GM19351 (cell line): ENCODE data around the gene GLRA3.
"Not testable (repeated sequence)": the region's sequence is repeated elsewhere in the genome, so short reads cannot be mapped to it uniquely, and the experiment has no call there.

Experiments
- ATAC-seq: cut with Tn5 transposase; IDR thresholded peaks from one replicate; pipeline ENCODE4 v1.9.1; 2021; ENCODE audit warnings: mild to moderate bottlenecking, moderate library complexity; ENCODE audit not compliant: unreplicated experiment

GLRA3 gene

GRCh38 chr4:174716986-174717770 is 111.9 kb downstream of the GLRA3 start:
- no peak for ATAC-seq

DNA sequence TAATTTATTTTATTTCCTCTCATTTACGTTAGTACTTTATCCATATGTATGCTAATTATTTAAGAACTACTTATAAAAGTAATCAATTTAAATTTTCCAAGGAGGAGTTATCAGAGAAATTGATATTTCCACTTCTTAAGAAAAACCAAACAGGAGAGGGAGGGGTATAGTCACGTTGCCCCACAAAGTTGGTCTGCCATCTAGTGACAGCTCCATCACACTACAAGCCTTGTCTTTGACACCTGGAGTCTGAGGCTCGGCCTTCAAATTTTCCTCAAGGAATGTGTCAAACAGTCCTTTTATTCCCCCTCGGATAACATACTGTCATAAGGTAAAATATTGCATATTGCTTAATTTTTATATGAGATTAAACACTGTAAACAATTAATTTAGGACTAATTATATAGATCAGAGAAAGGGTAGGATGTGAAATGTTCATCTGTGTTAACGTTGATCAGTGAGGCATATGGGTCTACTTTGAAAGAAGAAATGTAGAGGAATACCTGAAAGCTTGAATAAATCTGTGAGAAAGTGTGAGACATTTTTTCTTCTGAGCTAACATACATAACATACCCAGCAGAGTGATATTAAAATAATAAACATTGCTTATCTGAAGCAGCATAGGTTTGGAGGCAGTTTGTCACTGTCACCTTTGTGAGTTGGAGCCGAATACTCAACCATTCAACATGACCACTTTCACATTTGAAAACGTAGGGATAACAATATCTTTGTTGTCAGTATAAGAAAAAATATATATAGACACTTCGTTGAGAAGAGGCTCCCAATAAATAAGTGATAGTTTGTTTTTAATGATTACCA is 114.4 kb downstream of the GLRA3 start:
- peak; percentile 96 for ATAC-seq

- ATAC-seq: no peak
Measured at GRCh38 chr4:174713821-174714220, 115.2 kb downstream of the GLRA3 start.

DNA sequence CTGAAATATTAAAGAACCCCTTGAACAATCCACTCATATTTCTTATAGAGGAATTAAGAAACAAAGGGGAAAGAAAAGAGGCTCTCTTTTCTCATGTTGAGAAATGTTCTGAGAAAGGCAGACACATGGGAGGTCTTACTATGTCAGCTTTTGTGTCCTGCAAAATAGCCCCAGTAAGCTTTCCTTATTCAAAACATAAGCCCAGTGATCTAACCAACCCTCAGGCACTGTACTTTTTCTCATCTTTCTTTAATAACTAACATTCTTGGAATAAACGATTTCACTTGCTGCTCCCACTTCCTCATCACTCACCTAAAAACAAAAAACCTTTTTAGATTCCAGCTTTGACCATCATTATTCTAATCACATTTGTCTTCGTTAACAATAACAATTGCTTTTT is 115.9 kb downstream of the GLRA3 start:
- no peak for ATAC-seq

DNA sequence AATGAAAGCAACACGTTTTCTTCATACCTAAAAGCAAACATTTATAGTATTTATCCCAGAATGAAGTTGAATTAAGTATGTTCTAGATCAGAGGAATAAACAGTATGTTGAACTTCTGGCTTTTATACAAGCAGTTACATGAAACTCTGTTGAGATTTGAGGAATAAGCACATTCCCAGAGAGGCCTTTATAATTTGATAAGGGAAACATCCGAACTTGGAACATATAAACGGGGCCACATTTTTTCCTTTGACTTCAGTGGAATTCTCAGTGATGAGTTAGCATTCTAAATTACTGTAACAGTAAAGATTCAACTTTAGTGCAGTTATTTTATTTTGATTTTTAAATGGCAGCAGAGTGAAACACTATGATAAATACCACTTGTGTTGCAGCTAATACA is 119.5 kb downstream of the GLRA3 start:
- no peak for ATAC-seq

- ATAC-seq: no peak
Measured at GRCh38 chr4:174708381-174708780, 120.7 kb downstream of the GLRA3 start.

- ATAC-seq: no peak
Measured at GRCh38 chr4:174707902-174708301, 121.1 kb downstream of the GLRA3 start.

DNA sequence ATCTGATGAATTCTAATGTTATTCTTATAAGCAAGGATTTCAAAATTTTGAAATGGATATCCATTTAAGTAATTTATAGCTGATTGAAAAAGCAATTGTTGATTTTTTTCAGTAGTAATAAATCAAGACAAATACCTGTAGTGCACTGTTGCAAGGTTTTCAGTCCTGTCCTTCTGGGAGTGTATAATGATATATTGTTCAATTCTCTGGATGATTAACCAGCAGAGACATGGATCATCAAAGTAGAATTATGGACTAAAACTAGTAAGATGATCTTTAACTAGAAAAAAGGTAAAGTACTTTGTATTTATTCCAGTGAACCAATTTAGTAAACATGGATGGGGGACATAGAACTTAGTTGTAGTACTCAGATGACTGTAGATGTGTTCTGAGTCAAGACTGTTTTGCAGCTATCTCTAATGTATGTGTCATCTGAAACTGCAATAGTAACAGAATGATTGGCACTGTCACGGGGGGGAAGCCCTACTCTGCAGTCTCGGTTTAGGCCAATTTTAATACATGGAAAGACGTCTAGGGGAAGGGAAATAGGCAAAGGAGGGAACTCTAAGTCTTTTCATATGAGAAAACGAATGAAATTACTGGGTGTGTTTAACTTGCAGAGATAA is 121.9 kb downstream of the GLRA3 start:
- peak; percentile 100 for ATAC-seq

GRCh38 chr4:174702979-174703478 is 126.0 kb downstream of the GLRA3 start:
- no peak for ATAC-seq

DNA sequence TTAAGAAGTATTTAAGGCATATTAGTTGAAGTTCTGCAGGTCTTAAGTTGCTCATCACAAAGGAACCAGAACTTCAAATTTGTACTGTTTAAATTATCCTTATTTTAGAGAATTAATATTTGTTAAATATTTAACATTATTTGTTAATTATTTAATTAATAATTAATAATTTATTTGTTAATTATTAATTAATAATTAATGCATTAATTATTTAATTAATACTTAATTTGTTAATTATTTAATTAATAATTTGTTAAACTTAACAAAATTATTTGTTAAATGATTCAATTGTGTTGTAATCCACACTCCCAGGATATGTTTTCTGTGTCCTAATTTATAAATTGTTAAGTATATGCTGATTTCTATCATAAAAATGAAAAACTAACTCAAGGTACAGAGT is 129.4 kb downstream of the GLRA3 start:
- ATAC-seq: no peak

GRCh38 chr4:174697896-174698295 is 131.2 kb downstream of the GLRA3 start:
- ATAC-seq: no peak

- no peak for ATAC-seq
Measured at GRCh38 chr4:174697202-174697601, 131.8 kb downstream of the GLRA3 start.

DNA sequence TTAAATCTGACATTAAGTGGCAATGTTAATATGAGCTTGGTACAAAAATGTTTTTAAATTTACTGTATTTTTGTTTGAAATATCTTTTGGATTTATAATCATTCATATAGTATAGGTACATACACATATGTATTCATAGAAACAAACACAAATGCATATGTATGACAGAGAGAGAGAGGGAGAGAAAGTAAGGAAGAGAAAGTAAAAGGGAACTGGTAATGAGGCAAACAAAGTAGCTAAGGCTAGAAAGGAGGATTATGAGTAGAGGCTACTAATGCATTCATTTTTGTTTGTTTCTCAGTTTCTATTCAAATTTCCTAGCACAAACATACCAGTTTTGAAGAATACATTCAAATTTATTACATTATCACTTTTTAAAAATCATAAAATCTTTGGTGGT is 132.4 kb downstream of the GLRA3 start:
- ATAC-seq: no peak

DNA sequence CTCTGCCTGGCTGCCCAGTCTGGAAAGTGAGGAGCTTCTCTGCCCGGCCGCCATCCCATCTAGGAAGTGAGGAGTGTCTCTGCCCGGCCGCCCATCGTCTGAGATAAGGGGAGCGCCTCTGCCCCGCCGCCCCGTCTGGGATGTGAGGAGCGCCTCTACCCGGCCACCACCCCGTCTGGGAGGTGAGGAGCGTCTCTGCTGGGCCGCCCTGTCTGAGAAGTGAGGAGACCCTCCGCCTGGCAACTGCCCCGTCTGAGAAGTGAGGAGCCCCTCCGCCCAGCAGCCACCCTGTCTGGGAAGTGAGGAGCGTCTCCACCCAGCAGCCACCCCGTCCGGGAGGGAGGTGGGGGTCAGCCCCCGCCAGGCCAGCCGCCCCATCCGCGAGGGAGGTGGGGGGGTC is 137.2 kb downstream of the GLRA3 start:
- ATAC-seq: not testable (repeated sequence)

DNA sequence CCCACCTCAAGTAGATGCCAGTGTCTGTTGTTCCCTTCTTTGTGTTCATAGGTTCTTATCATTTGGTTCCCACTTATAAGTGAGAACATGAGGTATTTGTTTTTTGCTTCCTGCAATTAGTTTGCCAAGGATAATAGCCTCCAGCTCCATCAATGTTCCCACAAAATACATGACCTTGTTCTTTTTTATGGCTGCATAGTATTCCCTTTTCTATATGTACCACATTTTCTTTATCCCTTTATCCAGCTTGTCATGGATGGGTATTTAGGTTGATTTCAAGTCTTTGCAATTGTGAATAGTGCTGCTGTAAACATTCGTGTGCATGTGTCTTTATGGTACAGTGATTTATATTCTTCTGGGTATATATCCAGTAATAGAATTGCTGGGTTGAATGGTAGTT is 138.4 kb downstream of the GLRA3 start:
- ATAC-seq: no peak

DNA sequence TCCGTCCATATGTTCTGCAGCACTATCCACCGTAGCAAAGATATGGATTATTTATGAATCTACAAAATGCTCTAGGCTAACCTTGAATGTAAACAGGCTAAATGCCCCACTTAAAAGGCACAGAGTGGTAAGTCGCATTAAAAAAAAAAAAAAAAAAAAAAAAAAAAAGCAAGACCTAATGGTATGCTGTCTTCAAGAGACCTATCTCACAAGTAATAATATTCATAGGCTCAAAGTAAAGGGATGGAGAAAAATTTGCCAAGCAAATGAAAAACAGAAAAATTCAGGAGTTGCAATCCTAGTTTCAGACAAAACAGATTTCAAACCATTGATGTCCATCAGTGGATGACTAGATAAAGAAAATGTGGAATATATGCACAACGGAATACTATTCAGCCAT is 139.4 kb downstream of the GLRA3 start:
- no peak for ATAC-seq

DNA sequence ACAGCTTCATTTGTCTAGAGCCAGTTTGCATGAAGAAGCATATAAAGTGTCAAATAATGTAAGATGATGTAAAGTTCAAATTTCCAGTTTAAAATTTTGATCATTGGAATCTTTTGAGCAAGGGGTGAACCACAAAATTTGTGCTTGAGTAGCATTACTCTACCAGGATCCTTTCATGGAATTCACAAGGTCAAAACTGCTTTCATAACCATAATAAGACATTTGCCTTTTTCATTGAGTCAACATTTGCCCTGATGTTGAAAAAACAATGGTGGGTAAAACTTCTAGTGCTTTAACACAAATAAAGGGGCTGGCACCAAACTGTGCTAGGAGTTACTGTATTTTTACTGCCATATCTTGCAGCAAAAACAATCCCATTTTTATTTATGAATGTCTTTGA is 142.2 kb downstream of the GLRA3 start:
- ATAC-seq: no peak

GRCh38 chr4:174681723-174682300 is 147.2 kb downstream of the GLRA3 start:
- no peak for ATAC-seq

DNA sequence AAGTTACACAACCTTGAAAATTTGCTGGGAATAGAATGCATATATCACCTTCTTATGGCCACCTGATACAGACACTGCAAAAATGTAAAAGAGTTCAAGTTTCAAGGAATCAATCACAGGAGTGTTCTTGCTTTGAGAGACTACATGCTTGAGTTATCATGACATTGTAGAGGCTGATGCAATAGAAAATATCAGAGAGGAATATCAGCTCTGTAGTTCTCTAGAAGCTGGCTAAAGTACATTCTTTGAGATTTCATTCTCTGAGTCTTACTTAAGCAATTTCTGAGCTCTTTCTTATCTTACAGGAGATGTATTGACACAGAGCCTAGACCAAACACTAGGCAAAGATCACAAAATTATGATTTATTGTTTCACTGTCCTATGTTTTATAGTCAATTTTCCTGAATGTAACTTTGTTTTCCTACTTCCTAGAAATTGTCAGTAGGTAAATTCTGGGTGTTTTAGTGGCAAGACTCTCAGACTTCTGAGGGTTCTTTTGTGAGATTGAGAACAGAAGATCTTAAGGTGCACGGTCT is 154.7 kb downstream of the GLRA3 start:
- ATAC-seq: no peak

DNA sequence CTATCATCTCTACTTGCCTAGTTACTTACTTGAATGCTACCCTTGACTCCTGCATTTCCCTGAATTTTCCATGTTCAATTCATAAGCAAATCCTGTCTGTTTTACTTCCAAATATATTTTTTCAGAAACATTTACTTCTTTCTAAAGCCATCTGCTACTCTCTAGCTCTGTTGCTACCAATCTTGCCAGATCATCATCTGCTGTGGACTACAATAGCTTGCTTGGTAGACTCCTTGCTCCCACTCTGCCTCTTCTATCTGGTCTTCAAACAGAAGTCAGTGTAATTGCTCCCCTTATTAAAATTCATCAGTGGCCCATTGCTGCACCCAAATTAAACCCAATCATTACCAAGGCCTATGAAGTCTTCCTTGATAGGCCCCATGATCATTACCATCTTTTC is 155.2 kb downstream of the GLRA3 start:
- ATAC-seq: no peak

GRCh38 chr4:174672276-174672675 is 156.8 kb downstream of the GLRA3 start:
- ATAC-seq: no peak
